ENCODE data around the gene WEE1. TPM values are rescaled to one million over a fixed set of nuclear protein-coding genes. Genes with fewer than 3 reads are reported as not detected.

The WEE1 gene
- total and polyA plus RNA-seq, 2 experiments from 2014 or later = 50.7 to 149 TPM

DNA sequence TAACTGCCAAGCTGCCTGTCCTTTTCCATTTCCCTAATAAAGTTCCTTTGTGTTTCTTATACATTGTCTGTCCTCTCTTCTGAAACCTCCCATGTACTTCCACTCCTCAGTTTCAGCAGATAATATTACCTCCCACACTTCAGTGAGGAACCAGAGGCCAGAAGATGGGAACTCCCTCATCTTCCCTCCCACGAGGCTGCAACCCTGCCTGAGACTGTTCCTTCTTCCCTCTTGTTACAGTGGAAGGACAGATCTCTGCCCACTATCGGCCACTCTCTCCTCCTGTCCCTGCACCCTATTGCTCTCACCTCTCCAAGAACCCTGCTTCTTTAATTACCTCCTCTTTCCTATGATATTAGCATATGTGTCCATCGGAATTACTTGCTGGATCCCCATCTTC, 52.3 kb downstream of the WEE1 start (continued):
- TF ChIP-seq JUNB (IDR thresholded peaks at IDR 0.05; ENCODE audit: unreplicated experiment) (no peak), STAT1 (IDR thresholded peaks at IDR 0.05; ENCODE audit: unreplicated experiment) (no peak), REST (IDR thresholded peaks at IDR 0.05; ENCODE audit: unreplicated experiment) (no peak), EZH2 (IDR thresholded peaks at IDR 0.05; ENCODE audit: low read depth, unreplicated experiment) (no peak), ZNF114 (CRISPR knock-in tag; IDR thresholded peaks at IDR 0.05) (no peak), NANOG (IDR thresholded peaks at IDR 0.05; ENCODE audit: borderline replicate concordance) (no peak), CTCF (conservative IDR thresholded peaks at IDR 0.05; ENCODE audit: low read depth in 2 of 2) (no peak), POLR2AphosphoS5 (IDR thresholded peaks at IDR 0.05; ENCODE audit: low read depth) (no peak)
- TF ChIP-seq, protein P1, sequence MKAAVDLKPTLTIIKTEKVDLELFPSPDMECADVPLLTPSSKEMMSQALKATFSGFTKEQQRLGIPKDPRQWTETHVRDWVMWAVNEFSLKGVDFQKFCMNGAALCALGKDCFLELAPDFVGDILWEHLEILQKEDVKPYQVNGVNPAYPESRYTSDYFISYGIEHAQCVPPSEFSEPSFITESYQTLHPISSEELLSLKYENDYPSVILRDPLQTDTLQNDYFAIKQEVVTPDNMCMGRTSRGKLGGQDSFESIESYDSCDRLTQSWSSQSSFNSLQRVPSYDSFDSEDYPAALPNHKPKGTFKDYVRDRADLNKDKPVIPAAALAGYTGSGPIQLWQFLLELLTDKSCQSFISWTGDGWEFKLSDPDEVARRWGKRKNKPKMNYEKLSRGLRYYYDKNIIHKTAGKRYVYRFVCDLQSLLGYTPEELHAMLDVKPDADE (IDR thresholded peaks at IDR 0.05) = no peak

GRCh38 chr11:9626496-9627394, 53.3 kb downstream of the WEE1 start:
- Mint-ChIP-seq H3K27me3 (ENCODE audit: insufficient read depth, low read depth, poor library complexity) (peaks cover 19% of the 10 kb centered on the region), H3K9me3 (peaks cover 9% of the 10 kb centered on the region), H3K36me3 (ENCODE audit: low read depth) (peaks cover 14% of the 10 kb centered on the region), H3K27ac (peak overlapping the region; percentile 97), H3K4me1 (peaks cover 44% of the 10 kb centered on the region), H3K4me3 (peak overlapping the region; percentile 31)
- no peaks in the 10 kb centered on the region for H4K20me1 ChIP-seq (replicated peaks; ENCODE audit: insufficient read depth)
- peak overlapping the region; percentile 32 for H3K4me2 ChIP-seq
- peak overlapping the region; percentile 76 for H3K27ac ChIP-seq (ENCODE audit: low read depth)
- H3K4me1 ChIP-seq (ENCODE audit: insufficient read depth) = peaks cover 20% of the 10 kb centered on the region
- TF ChIP-seq ZNF462 (CRISPR knock-in tag; IDR thresholded peaks at IDR 0.05) = peak; percentile 76
- peak; percentile 10; the same call in 1 of the 2 replicates for TF ChIP-seq ZNF331 (CRISPR knock-in tag; IDR thresholded peaks at IDR 0.05; ENCODE audit: low read depth)
- no peak for TF ChIP-seq CREB1 (CRISPR knock-in tag; IDR thresholded peaks at IDR 0.05; ENCODE audit: low read depth)
- peak overlapping the region; percentile 10; the same call in 1 of the 2 replicates for H2AFZ ChIP-seq
- H3K9me2 ChIP-seq (ENCODE audit: insufficient read depth) = no peaks in the 10 kb centered on the region
- no peak overlapping the region for H3K4me3 ChIP-seq
- DNase-seq (ENCODE audit: low spot score) = peak; percentile 82
- H3K27me3 ChIP-seq (ENCODE audit: insufficient read depth) = no peaks in the 10 kb centered on the region
- no peaks in the 10 kb centered on the region for H3K79me2 ChIP-seq (replicated peaks; ENCODE audit: insufficient read depth)
- no peaks in the 10 kb centered on the region for H3K36me3 ChIP-seq (ENCODE audit: insufficient read depth)
- ATAC-seq = peak; percentile 98
- H3F3A ChIP-seq (replicated peaks; ENCODE audit: low read depth) = no peaks in the 10 kb centered on the region; the same call in 1 of the 2 replicates
